OCI-LY1 (cell line): ENCODE results near the gene SYNPO2.

ENCODE experiments used
- CTCF ChIP-seq: fragments of 200-600 bp; sonication (generic), shearing (Covaris generic); IDR thresholded peaks from 2 replicates; pipeline ENCODE4 v1.5.1; 2017; ENCODE audit warnings: mild to moderate bottlenecking, antibody characterized with exemption, low read length, moderate library complexity, mixed read lengths
- EZH2 ChIP-seq: fragments of 200-600 bp; sonication (generic), shearing (Covaris generic); IDR thresholded peaks from 2 replicates; pipeline ENCODE4 v1.8.0; 2017; ENCODE audit warnings: borderline replicate concordance, mixed run types, mild to moderate bottlenecking, antibody characterized with exemption, low read length, moderate library complexity, mixed read lengths

- no peak for TF ChIP-seq CTCF
- TF ChIP-seq EZH2, result no peak
Measured at GRCh38 chr4:118953276-118953675, 64.6 kb downstream of the SYNPO2 start.
